ENCODE results near the gene CCDC188.

DNA sequence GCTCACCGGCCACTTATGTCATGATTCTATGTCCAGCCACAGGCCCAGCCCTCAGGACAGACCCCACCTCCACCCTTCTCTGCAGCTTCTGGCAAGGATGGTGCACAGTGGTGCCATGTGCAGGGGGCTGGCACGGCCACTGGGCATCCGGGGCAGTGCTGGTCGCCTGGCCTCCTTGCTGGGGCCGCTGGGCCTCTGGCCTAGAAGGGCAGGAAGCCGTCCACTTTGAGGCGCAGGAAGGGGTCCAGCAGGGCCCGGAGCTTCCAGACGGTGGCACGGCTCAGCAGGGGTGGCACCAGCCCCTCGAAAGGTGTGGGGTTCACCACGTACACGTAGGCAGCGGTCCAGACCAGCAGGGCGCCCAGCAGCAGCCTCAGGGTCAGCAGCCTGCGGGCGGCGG lies 2.4 kb downstream of the CCDC188 start:
- no peak for TF ChIP-seq POLR2A (IDR thresholded peaks at IDR 0.05)
- TF ChIP-seq, protein P1, sequence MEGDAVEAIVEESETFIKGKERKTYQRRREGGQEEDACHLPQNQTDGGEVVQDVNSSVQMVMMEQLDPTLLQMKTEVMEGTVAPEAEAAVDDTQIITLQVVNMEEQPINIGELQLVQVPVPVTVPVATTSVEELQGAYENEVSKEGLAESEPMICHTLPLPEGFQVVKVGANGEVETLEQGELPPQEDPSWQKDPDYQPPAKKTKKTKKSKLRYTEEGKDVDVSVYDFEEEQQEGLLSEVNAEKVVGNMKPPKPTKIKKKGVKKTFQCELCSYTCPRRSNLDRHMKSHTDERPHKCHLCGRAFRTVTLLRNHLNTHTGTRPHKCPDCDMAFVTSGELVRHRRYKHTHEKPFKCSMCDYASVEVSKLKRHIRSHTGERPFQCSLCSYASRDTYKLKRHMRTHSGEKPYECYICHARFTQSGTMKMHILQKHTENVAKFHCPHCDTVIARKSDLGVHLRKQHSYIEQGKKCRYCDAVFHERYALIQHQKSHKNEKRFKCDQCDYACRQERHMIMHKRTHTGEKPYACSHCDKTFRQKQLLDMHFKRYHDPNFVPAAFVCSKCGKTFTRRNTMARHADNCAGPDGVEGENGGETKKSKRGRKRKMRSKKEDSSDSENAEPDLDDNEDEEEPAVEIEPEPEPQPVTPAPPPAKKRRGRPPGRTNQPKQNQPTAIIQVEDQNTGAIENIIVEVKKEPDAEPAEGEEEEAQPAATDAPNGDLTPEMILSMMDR (IDR thresholded peaks at IDR 0.05): no peak

Data from right lobe of liver (tissue), 4 donors.